HL-60 (cell line): Measurements from ENCODE around the gene RUFY2.

ENCODE experiments used
- DNase-seq, 2 experiments: peaks; one replicate each; pipeline ENCODE4 v3.0.0-alpha.2; 2010 to 2020; ENCODE audit warnings: low read depth in 1 of 2, low spot score in 1 of 2
- H3K27ac ChIP-seq: fragments of 250-450 bp; sonication (Bioruptor Pico); replicated peaks from 2 replicates; pipeline ENCODE4 v1.5.1; 2020; ENCODE audit warnings: mild to moderate bottlenecking, moderate library complexity
- H3K27me3 ChIP-seq: fragments of 250-450 bp; sonication (Bioruptor Pico); 2 replicates; pipeline ENCODE4 v1.5.1; 2021; ENCODE audit warnings: mild to moderate bottlenecking, moderate library complexity; ENCODE audit not compliant: insufficient read depth, poor library complexity, severe bottlenecking
- H3K4me3 ChIP-seq: replicated peaks from 2 replicates; pipeline ENCODE4 v1.5.1; 2011; ENCODE audit warnings: mild to moderate bottlenecking, control low read depth, low read length; ENCODE audit not compliant: insufficient read depth
- GABPA ChIP-seq: IDR thresholded peaks from 2 replicates; pipeline ENCODE4 v1.6.1; 2012; ENCODE audit warnings: low read depth
- POLR2AphosphoS5 ChIP-seq: IDR thresholded peaks from 2 replicates; pipeline ENCODE4 v1.6.1; 2012; ENCODE audit warnings: low read depth
- SPI1 ChIP-seq: IDR thresholded peaks from 2 replicates; pipeline ENCODE4 v1.6.1; 2012; ENCODE audit warnings: low read depth, mild to moderate bottlenecking, borderline replicate concordance
- TF ChIP-seq, protein P1 (sequence below): IDR thresholded peaks from one replicate; pipeline ENCODE4 v1.5.1; 2011; ENCODE audit warnings: low read length, control low read depth, inconsistent platforms; ENCODE audit not compliant: insufficient read depth
- TF ChIP-seq, protein P2 (sequence below): IDR thresholded peaks from 2 replicates; pipeline ENCODE4 v1.6.1; 2012; ENCODE audit warnings: low read depth; ENCODE audit not compliant: insufficient replicate concordance

Gene RUFY2

DNA sequence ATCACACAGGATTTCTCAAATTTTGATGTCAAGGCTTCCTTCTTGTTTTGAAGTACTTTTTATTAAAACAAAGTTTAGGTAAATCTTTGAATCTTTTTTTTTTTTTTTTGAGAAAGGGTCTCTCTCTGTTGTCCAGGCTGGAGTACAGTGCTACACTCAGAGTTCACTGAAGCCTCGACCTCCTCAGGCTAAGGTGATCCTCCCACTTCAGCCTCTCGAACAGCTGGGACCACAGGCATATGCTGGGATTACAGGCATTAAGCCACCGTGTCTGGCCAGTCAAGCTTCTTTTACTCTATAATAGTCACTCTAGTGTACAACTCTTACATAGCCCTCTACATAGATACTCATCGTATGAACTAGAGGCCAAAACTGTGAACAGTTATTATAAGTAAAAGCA, 3.4 kb downstream of the RUFY2 start:
- TF ChIP-seq SPI1 (no peak), POLR2AphosphoS5 (no peak), GABPA (no peak)
- TF ChIP-seq, protein P1, sequence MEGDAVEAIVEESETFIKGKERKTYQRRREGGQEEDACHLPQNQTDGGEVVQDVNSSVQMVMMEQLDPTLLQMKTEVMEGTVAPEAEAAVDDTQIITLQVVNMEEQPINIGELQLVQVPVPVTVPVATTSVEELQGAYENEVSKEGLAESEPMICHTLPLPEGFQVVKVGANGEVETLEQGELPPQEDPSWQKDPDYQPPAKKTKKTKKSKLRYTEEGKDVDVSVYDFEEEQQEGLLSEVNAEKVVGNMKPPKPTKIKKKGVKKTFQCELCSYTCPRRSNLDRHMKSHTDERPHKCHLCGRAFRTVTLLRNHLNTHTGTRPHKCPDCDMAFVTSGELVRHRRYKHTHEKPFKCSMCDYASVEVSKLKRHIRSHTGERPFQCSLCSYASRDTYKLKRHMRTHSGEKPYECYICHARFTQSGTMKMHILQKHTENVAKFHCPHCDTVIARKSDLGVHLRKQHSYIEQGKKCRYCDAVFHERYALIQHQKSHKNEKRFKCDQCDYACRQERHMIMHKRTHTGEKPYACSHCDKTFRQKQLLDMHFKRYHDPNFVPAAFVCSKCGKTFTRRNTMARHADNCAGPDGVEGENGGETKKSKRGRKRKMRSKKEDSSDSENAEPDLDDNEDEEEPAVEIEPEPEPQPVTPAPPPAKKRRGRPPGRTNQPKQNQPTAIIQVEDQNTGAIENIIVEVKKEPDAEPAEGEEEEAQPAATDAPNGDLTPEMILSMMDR: no peak
- TF ChIP-seq, protein P2, sequence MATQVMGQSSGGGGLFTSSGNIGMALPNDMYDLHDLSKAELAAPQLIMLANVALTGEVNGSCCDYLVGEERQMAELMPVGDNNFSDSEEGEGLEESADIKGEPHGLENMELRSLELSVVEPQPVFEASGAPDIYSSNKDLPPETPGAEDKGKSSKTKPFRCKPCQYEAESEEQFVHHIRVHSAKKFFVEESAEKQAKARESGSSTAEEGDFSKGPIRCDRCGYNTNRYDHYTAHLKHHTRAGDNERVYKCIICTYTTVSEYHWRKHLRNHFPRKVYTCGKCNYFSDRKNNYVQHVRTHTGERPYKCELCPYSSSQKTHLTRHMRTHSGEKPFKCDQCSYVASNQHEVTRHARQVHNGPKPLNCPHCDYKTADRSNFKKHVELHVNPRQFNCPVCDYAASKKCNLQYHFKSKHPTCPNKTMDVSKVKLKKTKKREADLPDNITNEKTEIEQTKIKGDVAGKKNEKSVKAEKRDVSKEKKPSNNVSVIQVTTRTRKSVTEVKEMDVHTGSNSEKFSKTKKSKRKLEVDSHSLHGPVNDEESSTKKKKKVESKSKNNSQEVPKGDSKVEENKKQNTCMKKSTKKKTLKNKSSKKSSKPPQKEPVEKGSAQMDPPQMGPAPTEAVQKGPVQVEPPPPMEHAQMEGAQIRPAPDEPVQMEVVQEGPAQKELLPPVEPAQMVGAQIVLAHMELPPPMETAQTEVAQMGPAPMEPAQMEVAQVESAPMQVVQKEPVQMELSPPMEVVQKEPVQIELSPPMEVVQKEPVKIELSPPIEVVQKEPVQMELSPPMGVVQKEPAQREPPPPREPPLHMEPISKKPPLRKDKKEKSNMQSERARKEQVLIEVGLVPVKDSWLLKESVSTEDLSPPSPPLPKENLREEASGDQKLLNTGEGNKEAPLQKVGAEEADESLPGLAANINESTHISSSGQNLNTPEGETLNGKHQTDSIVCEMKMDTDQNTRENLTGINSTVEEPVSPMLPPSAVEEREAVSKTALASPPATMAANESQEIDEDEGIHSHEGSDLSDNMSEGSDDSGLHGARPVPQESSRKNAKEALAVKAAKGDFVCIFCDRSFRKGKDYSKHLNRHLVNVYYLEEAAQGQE: no peak
- no peak for DNase-seq
- no peak overlapping the region for H3K4me3 ChIP-seq
- H3K27me3 ChIP-seq: no peaks in the 10 kb centered on the region
- no peak overlapping the region for H3K27ac ChIP-seq

DNA sequence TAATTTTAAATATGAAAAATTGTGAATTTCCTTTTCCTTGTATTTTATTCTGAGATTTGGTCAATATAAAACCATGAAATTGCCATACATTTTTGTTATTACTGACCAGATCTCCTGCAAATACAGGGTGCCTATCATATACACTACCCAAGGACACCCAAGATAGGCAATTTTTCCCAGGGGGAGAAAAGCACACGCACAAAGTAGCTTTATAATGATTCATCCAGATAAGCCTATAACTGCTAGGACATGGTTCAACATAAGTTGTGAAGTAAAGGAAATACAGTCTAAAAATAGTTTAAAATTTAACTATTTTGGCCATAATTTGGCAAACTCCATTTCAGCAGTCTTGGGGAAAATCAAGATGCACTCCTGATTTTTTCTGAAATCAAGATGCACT, 4.8 kb downstream of the RUFY2 start:
- no peak for DNase-seq
- Histone ChIP-seq H3K27ac (no peak overlapping the region), H3K4me3 (no peak overlapping the region), H3K27me3 (no peaks in the 10 kb centered on the region)
- TF ChIP-seq POLR2AphosphoS5: no peak
- TF ChIP-seq SPI1: no peak
- TF ChIP-seq GABPA: no peak
- TF ChIP-seq, protein P1: no peak
- TF ChIP-seq, protein P2: no peak

DNA sequence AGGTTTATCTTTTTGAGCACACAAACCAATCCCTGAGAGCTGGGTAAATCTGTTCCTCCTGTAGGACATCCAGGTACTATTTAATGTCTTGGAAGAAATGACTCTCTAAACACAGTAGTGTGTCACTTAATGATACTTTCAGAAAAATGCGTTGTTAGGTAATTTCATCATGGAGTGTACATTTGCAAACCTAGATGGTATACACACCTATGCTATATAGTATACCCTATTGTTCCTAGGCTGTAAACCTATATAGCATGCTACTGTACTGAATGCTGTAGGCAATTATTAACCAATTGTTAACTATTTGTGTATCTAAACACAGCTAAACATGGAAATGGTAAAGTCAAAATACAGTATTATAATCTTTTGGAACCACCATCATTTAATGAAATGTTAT, 10.1 kb downstream of the RUFY2 start:
- no peaks in the 10 kb centered on the region for H3K27me3 ChIP-seq
- H3K4me3 ChIP-seq: no peak overlapping the region
- no peak for DNase-seq
- no peak overlapping the region for H3K27ac ChIP-seq
- no peak for TF ChIP-seq POLR2AphosphoS5
- TF ChIP-seq, protein P2: no peak
- no peak for TF ChIP-seq GABPA
- TF ChIP-seq, protein P1: no peak
- no peak for TF ChIP-seq SPI1
